Peyer's patch (tissue), 4 donors: ENCODE measurements around the gene KCNK4. TPM values are rescaled to one million over a fixed set of nuclear protein-coding genes. Genes with fewer than 3 reads are reported as not detected.

Source experiments
- DNase-seq, 3 donors: peaks; one replicate each; pipeline ENCODE4 v3.0.0-alpha.2; 2017 to 2019
- H3K27ac ChIP-seq, 4 donors: fragments of 200-600 bp; sonication (generic); one replicate each; pipeline ENCODE4 v1.5.1; 2016 to 2019
- H3K27me3 ChIP-seq, 2 donors: fragments of 200-600 bp; sonication (generic); one replicate each; pipeline ENCODE4 v1.5.1; 2019
- H3K36me3 ChIP-seq, 3 donors: fragments of 200-600 bp; sonication (generic); one replicate each; pipeline ENCODE4 v1.5.1; 2016 to 2019
- H3K4me1 ChIP-seq, 4 donors: fragments of 200-600 bp; sonication (generic); one replicate each; pipeline ENCODE4 v1.5.1; 2016 to 2019
- H3K4me3 ChIP-seq, 4 donors: fragments of 200-600 bp; sonication (generic); 1 replicate in 3 of 4; 2 replicates in 1 of 4; pipeline ENCODE4 v1.5.1; 2016 to 2019; ENCODE audit warnings: mild to moderate bottlenecking in 1 of 4
- H3K9me3 ChIP-seq, 4 donors: fragments of 200-600 bp; sonication (generic); one replicate each; pipeline ENCODE4 v1.5.1; 2016 to 2019; ENCODE audit warnings: mild to moderate bottlenecking in 1 of 4
- POLR2A ChIP-seq, 2 donors: fragments of 450-650 bp; IDR thresholded peaks; one replicate each; pipeline ENCODE4 v1.5.1; 2017; ENCODE audit warnings: antibody characterized with exemption in 2 of 2, mild to moderate bottlenecking in 2 of 2, moderate library complexity in 2 of 2
- total RNA-seq, 4 donors: library from RNA; depleted of rRNA; stranded (reverse); fragments of >200 nt; gene quantifications; one replicate each; pipeline ENCODE4 v1.1.0, GENCODE V29; 2016
- TF ChIP-seq, protein P1 (sequence below), 6 experiments: fragments of 450-650 bp in 4 of 6; fragments of 200-600 bp in 2 of 6; sonication (generic) in 1 of 6; IDR thresholded peaks; one replicate each; pipeline ENCODE4 v1.5.1; 2017 to 2019; ENCODE audit warnings: antibody characterized with exemption in 6 of 6, mild to moderate bottlenecking in 3 of 6, moderate library complexity in 1 of 6

KCNK4 gene
- total RNA-seq, 4 donors from 2014 or later: not detected

- H3K27ac ChIP-seq: no peak overlapping the region
- no peak for DNase-seq
- no peaks in the 10 kb centered on the region for H3K9me3 ChIP-seq
- H3K4me1 ChIP-seq: peaks cover 0 to 28% (median 18%) of the 10 kb centered on the region in 4 donors
- no peak overlapping the region for H3K4me3 ChIP-seq
- H3K36me3 ChIP-seq: no peaks in the 10 kb centered on the region
- peaks cover 0 to 30% of the 10 kb centered on the region in 2 donors for H3K27me3 ChIP-seq
- TF ChIP-seq POLR2A (IDR thresholded peaks at IDR 0.05): no peak
- TF ChIP-seq, protein P1, sequence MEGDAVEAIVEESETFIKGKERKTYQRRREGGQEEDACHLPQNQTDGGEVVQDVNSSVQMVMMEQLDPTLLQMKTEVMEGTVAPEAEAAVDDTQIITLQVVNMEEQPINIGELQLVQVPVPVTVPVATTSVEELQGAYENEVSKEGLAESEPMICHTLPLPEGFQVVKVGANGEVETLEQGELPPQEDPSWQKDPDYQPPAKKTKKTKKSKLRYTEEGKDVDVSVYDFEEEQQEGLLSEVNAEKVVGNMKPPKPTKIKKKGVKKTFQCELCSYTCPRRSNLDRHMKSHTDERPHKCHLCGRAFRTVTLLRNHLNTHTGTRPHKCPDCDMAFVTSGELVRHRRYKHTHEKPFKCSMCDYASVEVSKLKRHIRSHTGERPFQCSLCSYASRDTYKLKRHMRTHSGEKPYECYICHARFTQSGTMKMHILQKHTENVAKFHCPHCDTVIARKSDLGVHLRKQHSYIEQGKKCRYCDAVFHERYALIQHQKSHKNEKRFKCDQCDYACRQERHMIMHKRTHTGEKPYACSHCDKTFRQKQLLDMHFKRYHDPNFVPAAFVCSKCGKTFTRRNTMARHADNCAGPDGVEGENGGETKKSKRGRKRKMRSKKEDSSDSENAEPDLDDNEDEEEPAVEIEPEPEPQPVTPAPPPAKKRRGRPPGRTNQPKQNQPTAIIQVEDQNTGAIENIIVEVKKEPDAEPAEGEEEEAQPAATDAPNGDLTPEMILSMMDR (IDR thresholded peaks at IDR 0.05): no peak
Observed at GRCh38 chr11:64289002-64289564, 2.0 kb upstream of the KCNK4 start.

- H3K4me1 ChIP-seq: peaks cover 0 to 27% (median 16%) of the 10 kb centered on the region in 4 donors
- TF ChIP-seq, protein P1 (IDR thresholded peaks at IDR 0.05): no peak
- TF ChIP-seq POLR2A (IDR thresholded peaks at IDR 0.05): no peak
- H3K36me3 ChIP-seq: no peaks in the 10 kb centered on the region
- peaks cover 0 to 35% of the 10 kb centered on the region in 2 donors for H3K27me3 ChIP-seq
- no peak overlapping the region for H3K4me3 ChIP-seq
- peak in 1 of 3 donors; percentile 45 for DNase-seq
- H3K9me3 ChIP-seq: no peaks in the 10 kb centered on the region
- no peak overlapping the region for H3K27ac ChIP-seq
Observed at GRCh38 chr11:64290352-64291261, 495 bp upstream of the KCNK4 start.

DNA sequence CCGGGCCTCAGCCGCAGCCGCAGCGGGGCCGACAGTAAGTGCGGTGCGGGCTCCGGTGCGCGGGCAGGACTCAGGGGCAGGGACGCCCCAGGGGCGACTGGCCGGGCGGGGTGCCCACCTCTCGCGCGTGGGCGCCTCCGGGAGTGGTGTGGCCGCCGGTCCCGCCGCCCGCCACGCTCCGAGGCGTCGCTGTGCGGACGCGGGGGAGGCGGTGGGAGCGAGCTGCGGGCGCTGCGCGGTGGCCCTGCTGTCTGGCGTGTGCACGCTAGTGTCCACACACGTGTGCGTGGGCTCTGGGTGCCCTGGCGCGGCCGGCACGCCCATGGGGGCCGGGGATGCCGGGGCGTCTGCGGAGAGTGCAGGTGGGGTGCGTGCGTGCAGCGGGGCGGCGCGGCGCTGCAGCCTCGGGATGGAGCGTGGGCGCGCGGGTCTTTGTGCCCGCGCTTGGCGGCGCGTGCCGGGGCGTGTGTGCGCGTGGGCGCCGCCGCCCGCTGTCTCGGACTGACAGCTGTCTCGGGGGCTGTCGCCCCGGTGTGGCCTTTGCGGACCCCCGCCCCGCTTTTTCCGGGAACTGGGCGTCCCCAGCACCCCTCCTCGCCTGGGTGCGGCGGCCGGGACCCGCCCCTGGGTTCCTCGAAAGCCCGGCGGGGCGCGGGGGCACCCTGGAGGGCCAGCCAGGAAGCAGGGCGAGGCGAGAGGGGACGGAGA, 804 bp downstream of the KCNK4 start:
- TF ChIP-seq, protein P1 (IDR thresholded peaks at IDR 0.05): no peak
- TF ChIP-seq POLR2A (IDR thresholded peaks at IDR 0.05): no peak
- no peak overlapping the region for H3K27ac ChIP-seq
- no peaks in the 10 kb centered on the region for H3K9me3 ChIP-seq
- peak in 1 of 3 donors; percentile 48 for DNase-seq
- H3K4me3 ChIP-seq: peak overlapping the region; percentile 5 to 47 (median 44)
- no peaks in the 10 kb centered on the region for H3K36me3 ChIP-seq
- H3K4me1 ChIP-seq: peaks cover 0 to 16% (median 11%) of the 10 kb centered on the region in 4 donors
- H3K27me3 ChIP-seq: peaks cover 0 to 41% of the 10 kb centered on the region in 2 donors

DNA sequence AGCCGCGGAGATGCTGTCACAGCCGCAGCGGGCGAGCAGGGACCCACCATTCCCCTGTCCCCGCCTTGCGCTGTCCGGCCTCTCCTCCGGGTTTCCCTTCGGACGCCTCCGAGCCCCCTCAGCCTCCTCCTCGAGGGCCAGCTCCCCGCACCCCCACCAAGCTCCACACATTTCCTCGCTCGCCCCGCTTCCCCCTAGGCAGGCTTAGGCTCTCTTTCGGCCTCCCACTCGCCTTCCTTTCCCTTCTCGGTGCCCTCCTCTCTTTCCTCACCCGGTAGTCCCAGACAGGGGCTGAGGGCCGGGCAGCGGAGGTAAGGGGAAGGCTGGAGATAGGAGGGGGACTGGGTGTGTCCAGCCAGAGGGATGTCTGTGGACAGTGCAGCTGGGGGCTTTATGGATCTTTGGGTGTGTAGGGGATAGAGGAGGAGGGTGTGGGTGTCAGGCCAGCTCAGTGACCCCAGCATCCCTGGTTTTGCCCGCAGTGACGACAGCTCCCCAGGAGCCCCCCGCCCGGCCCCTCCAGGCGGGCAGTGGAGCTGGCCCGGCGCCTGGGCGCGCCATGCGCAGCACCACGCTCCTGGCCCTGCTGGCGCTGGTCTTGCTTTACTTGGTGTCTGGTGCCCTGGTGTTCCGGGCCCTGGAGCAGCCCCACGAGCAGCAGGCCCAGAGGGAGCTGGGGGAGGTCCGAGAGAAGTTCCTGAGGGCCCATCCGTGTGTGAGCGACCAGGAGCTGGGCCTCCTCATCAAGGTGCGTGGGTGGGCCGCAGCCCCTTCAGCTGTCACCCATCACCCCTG, 1.6 kb downstream of the KCNK4 start:
- DNase-seq: peak in 1 of 3 donors; percentile 43
- Histone ChIP-seq H3K4me1 (peaks cover 0 to 16% (median 11%) of the 10 kb centered on the region in 4 donors), H3K27ac (no peak overlapping the region), H3K36me3 (no peaks in the 10 kb centered on the region), H3K9me3 (no peaks in the 10 kb centered on the region), H3K4me3 (peak overlapping the region; percentile 5 to 47 (median 44)), H3K27me3 (peaks cover 0 to 48% of the 10 kb centered on the region in 2 donors)
- TF ChIP-seq, protein P1 (IDR thresholded peaks at IDR 0.05): no peak
- no peak for TF ChIP-seq POLR2A (IDR thresholded peaks at IDR 0.05)

- H3K27me3 ChIP-seq: peaks cover 0 to 66% of the 10 kb centered on the region in 2 donors
- no peak overlapping the region for H3K4me3 ChIP-seq
- H3K36me3 ChIP-seq: no peaks in the 10 kb centered on the region
- H3K9me3 ChIP-seq: no peaks in the 10 kb centered on the region
- TF ChIP-seq, protein P1 (IDR thresholded peaks at IDR 0.05): no peak
- TF ChIP-seq POLR2A (IDR thresholded peaks at IDR 0.05): no peak
- DNase-seq: no peak
- H3K27ac ChIP-seq: no peak overlapping the region
- H3K4me1 ChIP-seq: peaks cover 0 to 25% (median 17%) of the 10 kb centered on the region in 4 donors
Observed at GRCh38 chr11:64294774-64295173, 3.7 kb downstream of the KCNK4 start.
